ENCODE data around the gene KCNAB1. TPM values are rescaled to one million over a fixed set of nuclear protein-coding genes. Genes with fewer than 3 reads are reported as not detected.

The KCNAB1 gene
- total and polyA plus RNA-seq, 2 donors (not counting 1 experiment from before 2014, with no cell fraction given) = 0.03 to 0.33 TPM

- Histone ChIP-seq H3K4me1 (ENCODE audit: control insufficient read depth, extremely low read depth, insufficient read depth, low read length) (peaks cover 8% of the 10 kb centered on the region), H2AFZ (ENCODE audit: low read length) (no peak overlapping the region), H3K4me3 (replicated peaks in 1 of 4; ENCODE audit: control extremely low read depth in 1 of 4, insufficient read depth in 1 of 4, low read depth in 3 of 4, low read length in 4 of 4) (no peak overlapping the region), H3K9me3 (ENCODE audit: control insufficient read depth, insufficient read depth, low read depth, low read length) (no peaks in the 10 kb centered on the region), H3K27ac (ENCODE audit: insufficient read depth, low read length) (peak overlapping the region; percentile 14), H3K79me2 (ENCODE audit: control insufficient read depth, insufficient read depth, low read length) (peaks cover 97% of the 10 kb centered on the region), H3K36me3 (ENCODE audit: control insufficient read depth, insufficient read depth, low read length) (peaks cover 13% of the 10 kb centered on the region), H3K4me2 (ENCODE audit: extremely low read depth, insufficient read depth, low read length) (no peak overlapping the region), H3K9ac (ENCODE audit: insufficient read depth, low read length) (no peak overlapping the region), H3K27me3 (ENCODE audit: control insufficient read depth, insufficient read depth, low read length) (no peaks in the 10 kb centered on the region), H4K20me1 (ENCODE audit: control insufficient read depth, extremely low read depth, insufficient read depth, low read length) (no peaks in the 10 kb centered on the region)
- peak in 1 of 2 donors; percentile 47 for DNase-seq (ENCODE audit: low read depth in 2 of 2)
- TF ChIP-seq EZH2 (IDR thresholded peaks at IDR 0.05; ENCODE audit: low read length, missing control alignments) = no peak
- TF ChIP-seq CTCF (conservative IDR thresholded peaks at IDR 0.05 in 1 of 2, IDR thresholded peaks at IDR 0.05 in 1 of 2; ENCODE audit: low read depth in 1 of 2, low read length in 2 of 2) = no peak
These were observed 428.5 kb downstream of the KCNAB1 start for GRCh38 chr3:156548902-156549301.

GRCh38 chr3:156551261-156551660, 430.9 kb downstream of the KCNAB1 start:
- peak overlapping the region; percentile 39 for H3K4me2 ChIP-seq (ENCODE audit: extremely low read depth, insufficient read depth, low read length)
- peaks cover 8% of the 10 kb centered on the region for H3K36me3 ChIP-seq (ENCODE audit: control insufficient read depth, insufficient read depth, low read length)
- TF ChIP-seq CTCF (conservative IDR thresholded peaks at IDR 0.05 in 1 of 2, IDR thresholded peaks at IDR 0.05 in 1 of 2; ENCODE audit: low read depth in 1 of 2, low read length in 2 of 2) (no peak), EZH2 (IDR thresholded peaks at IDR 0.05; ENCODE audit: low read length, missing control alignments) (no peak)
- peaks cover 86% of the 10 kb centered on the region for H3K79me2 ChIP-seq (ENCODE audit: control insufficient read depth, insufficient read depth, low read length)
- H2AFZ ChIP-seq (ENCODE audit: low read length) = no peak overlapping the region
- peak in 1 of 2 donors; percentile 85 for DNase-seq (ENCODE audit: low read depth in 2 of 2)
- H3K27me3 ChIP-seq (ENCODE audit: control insufficient read depth, insufficient read depth, low read length) = no peaks in the 10 kb centered on the region
- peaks cover 8% of the 10 kb centered on the region for H3K4me1 ChIP-seq (ENCODE audit: control insufficient read depth, extremely low read depth, insufficient read depth, low read length)
- no peak overlapping the region for H3K9ac ChIP-seq (ENCODE audit: insufficient read depth, low read length)
- H4K20me1 ChIP-seq (ENCODE audit: control insufficient read depth, extremely low read depth, insufficient read depth, low read length) = no peaks in the 10 kb centered on the region
- H3K27ac ChIP-seq (ENCODE audit: insufficient read depth, low read length) = peak overlapping the region; percentile 88
- H3K9me3 ChIP-seq (ENCODE audit: control insufficient read depth, insufficient read depth, low read depth, low read length) = no peaks in the 10 kb centered on the region
- peak overlapping the region in 1 of 4 experiments; percentile 25 for H3K4me3 ChIP-seq (replicated peaks in 1 of 4; ENCODE audit: control extremely low read depth in 1 of 4, insufficient read depth in 1 of 4, low read depth in 3 of 4, low read length in 4 of 4)

GRCh38 chr3:156551746-156552145, 431.4 kb downstream of the KCNAB1 start:
- H2AFZ ChIP-seq (ENCODE audit: low read length) = no peak overlapping the region
- no peak overlapping the region for H3K9ac ChIP-seq (ENCODE audit: insufficient read depth, low read length)
- H3K36me3 ChIP-seq (ENCODE audit: control insufficient read depth, insufficient read depth, low read length) = peaks cover 8% of the 10 kb centered on the region
- no peaks in the 10 kb centered on the region for H3K27me3 ChIP-seq (ENCODE audit: control insufficient read depth, insufficient read depth, low read length)
- H3K4me3 ChIP-seq (replicated peaks in 1 of 4; ENCODE audit: control extremely low read depth in 1 of 4, insufficient read depth in 1 of 4, low read depth in 3 of 4, low read length in 4 of 4) = peak overlapping the region in 1 of 4 experiments; percentile 25
- TF ChIP-seq CTCF (conservative IDR thresholded peaks at IDR 0.05 in 1 of 2, IDR thresholded peaks at IDR 0.05 in 1 of 2; ENCODE audit: low read depth in 1 of 2, low read length in 2 of 2) = no peak
- no peak for TF ChIP-seq EZH2 (IDR thresholded peaks at IDR 0.05; ENCODE audit: low read length, missing control alignments)
- no peaks in the 10 kb centered on the region for H4K20me1 ChIP-seq (ENCODE audit: control insufficient read depth, extremely low read depth, insufficient read depth, low read length)
- peaks cover 8% of the 10 kb centered on the region for H3K4me1 ChIP-seq (ENCODE audit: control insufficient read depth, extremely low read depth, insufficient read depth, low read length)
- H3K4me2 ChIP-seq (ENCODE audit: extremely low read depth, insufficient read depth, low read length) = peak overlapping the region; percentile 39
- peak; percentile 67 to 96 for DNase-seq (ENCODE audit: low read depth in 2 of 2)
- H3K79me2 ChIP-seq (ENCODE audit: control insufficient read depth, insufficient read depth, low read length) = peaks cover 81% of the 10 kb centered on the region
- H3K9me3 ChIP-seq (ENCODE audit: control insufficient read depth, insufficient read depth, low read depth, low read length) = no peaks in the 10 kb centered on the region
- H3K27ac ChIP-seq (ENCODE audit: insufficient read depth, low read length) = peak overlapping the region; percentile 88

Measured in fibroblast of lung (primary cell).